NCI-H2196 (cell line): ENCODE measurements around the gene PLEKHM3.

Experiments
- DNase-seq: peaks from one replicate; lab custom pipeline; 2025; ENCODE audit not compliant: unreplicated experiment; lab: John Stamatoyannopoulos, UW

PLEKHM3 gene

GRCh38 chr2:207993151-207993763, 32.1 kb downstream of the PLEKHM3 start:
- no peak for DNase-seq

- DNase-seq = no peak
Measured at GRCh38 chr2:207991944-207992343, 33.4 kb downstream of the PLEKHM3 start.

- no peak for DNase-seq
Measured at GRCh38 chr2:207990784-207991183, 34.5 kb downstream of the PLEKHM3 start.

- DNase-seq = no peak
Measured at GRCh38 chr2:207988975-207989374, 36.4 kb downstream of the PLEKHM3 start.

GRCh38 chr2:207987025-207987716, 38.2 kb downstream of the PLEKHM3 start:
- DNase-seq = no peak

GRCh38 chr2:207984765-207985480, 40.4 kb downstream of the PLEKHM3 start:
- DNase-seq = no peak

- no peak for DNase-seq
Measured at GRCh38 chr2:207983641-207984042, 41.7 kb downstream of the PLEKHM3 start.

- DNase-seq = no peak
Measured at GRCh38 chr2:207978177-207978948, 47.0 kb downstream of the PLEKHM3 start.

GRCh38 chr2:207975921-207976320, 49.4 kb downstream of the PLEKHM3 start:
- DNase-seq = no peak

GRCh38 chr2:207974216-207974605, 51.1 kb downstream of the PLEKHM3 start:
- DNase-seq = no peak

GRCh38 chr2:207970826-207971180, 54.5 kb downstream of the PLEKHM3 start:
- no peak for DNase-seq

GRCh38 chr2:207970147-207970825, 55.0 kb downstream of the PLEKHM3 start:
- no peak for DNase-seq

- no peak for DNase-seq
Measured at GRCh38 chr2:207969249-207969648, 56.1 kb downstream of the PLEKHM3 start.

- no peak for DNase-seq
Measured at GRCh38 chr2:207967121-207967520, 58.2 kb downstream of the PLEKHM3 start.

GRCh38 chr2:207960911-207961310, 64.4 kb downstream of the PLEKHM3 start:
- no peak for DNase-seq

GRCh38 chr2:207960090-207960489, 65.2 kb downstream of the PLEKHM3 start:
- DNase-seq = no peak

- DNase-seq = no peak
Measured at GRCh38 chr2:207956771-207957170, 68.6 kb downstream of the PLEKHM3 start.

GRCh38 chr2:207955456-207955855, 69.9 kb downstream of the PLEKHM3 start:
- DNase-seq = no peak

- no peak for DNase-seq
Measured at GRCh38 chr2:207953354-207953753, 72.0 kb downstream of the PLEKHM3 start.

GRCh38 chr2:207952564-207953345, 72.6 kb downstream of the PLEKHM3 start:
- no peak for DNase-seq
